Activated CD4-positive, alpha-beta T cell treated with anti-CD3 and anti-CD28 coated beads, Interleukin-2, Interleukin-6, amounts not matched to agents 100 ng/mL and 50 ng/mL, durations not matched to agents 16 hours and 8 hours (primary cell): ENCODE measurements around the gene RELCH.

Experiments used
- DNase-seq: peaks from one replicate; pipeline ENCODE4 v3.0.0-alpha.2; 2020

The RELCH gene

GRCh38 chr18:62324181-62324828 is 137.2 kb downstream of the RELCH start:
- no peak for DNase-seq

GRCh38 chr18:62324917-62325805 is 138.1 kb downstream of the RELCH start, which contains the start of gene TNFRSF11A:
TSS of gene TNFRSF11A (plus strand) at chr18:62325310. CDS start at chr18:62325353, 43 bp downstream.
- peak; percentile 82 for DNase-seq

DNA sequence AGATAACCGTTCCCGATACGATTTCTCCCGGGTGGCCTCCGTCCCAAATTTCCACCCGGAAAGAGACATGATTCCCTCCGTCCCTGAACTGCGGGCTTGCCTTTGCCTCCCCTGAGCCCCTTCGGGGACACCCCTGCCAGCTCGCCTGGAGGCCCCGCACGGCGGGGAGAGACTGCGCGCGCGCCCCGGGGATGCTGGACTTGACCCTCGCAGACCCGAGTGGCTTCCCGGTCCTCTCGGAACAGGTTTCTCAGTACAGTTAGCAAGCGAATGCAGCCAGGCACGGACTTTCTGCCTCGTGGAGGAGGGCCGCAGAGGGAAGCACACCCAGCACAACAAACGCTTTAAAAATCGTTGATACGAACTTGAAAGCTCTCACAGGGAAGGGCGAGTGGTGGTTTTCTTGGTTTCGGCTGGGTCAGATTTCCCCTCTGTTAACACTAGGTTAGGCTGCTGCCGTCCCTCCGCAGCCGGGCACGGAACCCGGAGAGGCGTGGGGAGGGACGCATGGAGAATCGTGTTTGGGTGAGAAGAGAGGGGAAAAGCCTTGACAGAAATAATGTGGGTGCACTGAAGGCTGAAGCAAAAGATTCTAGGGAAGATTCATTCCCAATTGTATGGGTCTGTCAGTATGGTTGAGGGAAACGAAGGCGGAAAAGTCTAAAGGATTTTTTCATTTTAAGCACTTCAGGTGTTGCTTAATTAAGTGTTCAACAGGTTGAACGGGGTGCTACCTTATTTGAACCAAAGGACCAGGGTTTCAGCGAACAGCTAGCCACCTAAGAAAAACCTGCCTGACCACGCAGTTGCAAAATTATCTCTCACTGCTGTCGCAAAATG is 139.0 kb downstream of the RELCH start:
- DNase-seq = peak; percentile 45

DNA sequence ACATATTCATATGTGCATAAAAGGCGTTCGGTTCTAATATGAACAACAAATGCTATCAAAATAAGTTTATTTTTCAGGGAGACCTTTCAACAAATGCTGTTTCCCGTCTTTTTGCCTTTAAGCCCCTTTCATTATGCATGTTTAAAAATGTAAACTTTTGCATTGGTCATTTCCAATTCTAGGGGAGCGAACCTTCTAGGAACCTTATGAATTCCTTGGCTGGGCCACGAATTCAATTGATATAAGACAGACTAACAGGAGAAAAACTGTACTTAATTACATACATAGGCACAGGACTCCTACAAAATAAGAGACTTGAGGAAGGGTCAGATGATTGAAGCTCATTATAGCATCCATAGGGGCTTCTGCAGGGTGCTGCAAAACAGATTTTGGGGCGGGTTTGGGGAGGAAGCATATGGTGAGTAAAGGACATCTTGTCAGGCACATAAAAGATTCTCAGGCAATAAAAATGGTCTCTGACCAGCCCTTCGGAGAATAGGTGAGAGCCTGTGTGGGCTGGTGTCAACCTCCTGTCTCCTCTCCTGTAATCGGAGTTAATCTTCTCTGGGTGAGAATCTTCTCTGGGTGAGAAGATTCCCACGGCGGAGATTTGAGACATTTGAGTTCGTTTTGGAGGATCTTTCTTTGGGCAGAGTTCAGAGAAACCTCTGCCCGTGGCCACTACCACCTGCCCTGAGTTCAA is 139.7 kb downstream of the RELCH start:
- DNase-seq = no peak

DNA sequence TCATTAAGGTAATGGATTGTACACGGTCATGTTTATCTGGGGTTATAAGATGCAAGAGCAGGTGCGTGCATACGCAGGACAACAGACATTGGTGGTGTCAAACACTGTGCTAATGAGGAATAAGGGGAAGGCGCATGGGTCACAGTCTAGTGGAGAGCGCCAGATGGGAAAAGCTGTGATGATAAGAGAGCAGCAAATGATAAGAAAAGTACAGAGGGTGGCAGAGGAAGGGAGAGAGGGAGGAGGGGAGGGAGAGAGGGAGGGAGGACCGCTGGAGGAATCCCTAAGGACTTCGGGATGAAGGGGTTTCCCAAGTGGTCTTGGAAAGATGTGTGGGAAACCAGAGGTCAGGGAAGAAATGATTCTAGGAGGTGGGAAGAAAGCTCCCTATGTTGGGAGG is 140.9 kb downstream of the RELCH start:
- no peak for DNase-seq

DNA sequence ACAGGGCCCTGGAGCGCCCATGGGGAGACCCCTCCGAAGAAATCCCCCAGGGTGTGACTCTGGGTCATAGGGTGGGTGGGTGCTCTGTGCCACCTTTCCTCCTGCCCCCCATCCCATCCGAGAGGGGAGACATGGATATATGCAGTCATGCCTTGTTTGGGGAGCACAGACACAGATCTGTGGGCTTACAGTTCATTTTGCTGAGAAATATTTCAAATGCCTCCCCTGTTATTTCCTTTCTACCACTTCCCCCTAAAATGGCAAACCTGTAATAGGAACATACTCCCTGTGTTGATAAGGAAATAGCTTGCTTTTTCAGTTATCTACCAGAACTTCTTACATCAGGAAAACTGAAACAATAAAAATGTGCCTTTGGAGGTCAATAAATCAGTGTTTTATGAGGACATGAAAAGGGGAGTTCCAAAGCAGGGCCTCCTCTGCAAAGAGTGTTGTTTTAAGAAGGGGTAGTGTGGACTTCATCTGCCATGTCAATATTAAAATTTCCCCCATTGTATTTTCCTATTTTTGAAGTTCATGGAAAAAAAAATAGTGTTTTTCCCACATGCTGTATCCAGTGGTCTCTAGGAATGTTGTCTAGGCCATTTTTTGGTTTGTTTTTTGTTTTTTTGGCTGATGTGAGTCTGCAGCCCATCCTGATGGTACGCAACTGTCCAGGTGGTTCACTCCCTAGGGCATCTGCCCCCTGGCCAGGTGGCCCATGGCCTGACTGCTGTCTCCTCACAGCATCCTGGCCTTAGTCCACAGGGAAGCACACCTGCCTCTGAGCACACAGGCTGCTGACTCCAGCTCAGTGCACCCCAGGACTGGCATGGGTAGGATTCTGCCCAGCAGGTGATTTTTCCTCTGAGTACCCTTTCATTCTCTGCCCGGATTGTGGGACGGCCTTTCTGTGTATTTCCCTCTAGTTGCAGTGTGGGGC is 141.8 kb downstream of the RELCH start:
- no peak for DNase-seq

DNA sequence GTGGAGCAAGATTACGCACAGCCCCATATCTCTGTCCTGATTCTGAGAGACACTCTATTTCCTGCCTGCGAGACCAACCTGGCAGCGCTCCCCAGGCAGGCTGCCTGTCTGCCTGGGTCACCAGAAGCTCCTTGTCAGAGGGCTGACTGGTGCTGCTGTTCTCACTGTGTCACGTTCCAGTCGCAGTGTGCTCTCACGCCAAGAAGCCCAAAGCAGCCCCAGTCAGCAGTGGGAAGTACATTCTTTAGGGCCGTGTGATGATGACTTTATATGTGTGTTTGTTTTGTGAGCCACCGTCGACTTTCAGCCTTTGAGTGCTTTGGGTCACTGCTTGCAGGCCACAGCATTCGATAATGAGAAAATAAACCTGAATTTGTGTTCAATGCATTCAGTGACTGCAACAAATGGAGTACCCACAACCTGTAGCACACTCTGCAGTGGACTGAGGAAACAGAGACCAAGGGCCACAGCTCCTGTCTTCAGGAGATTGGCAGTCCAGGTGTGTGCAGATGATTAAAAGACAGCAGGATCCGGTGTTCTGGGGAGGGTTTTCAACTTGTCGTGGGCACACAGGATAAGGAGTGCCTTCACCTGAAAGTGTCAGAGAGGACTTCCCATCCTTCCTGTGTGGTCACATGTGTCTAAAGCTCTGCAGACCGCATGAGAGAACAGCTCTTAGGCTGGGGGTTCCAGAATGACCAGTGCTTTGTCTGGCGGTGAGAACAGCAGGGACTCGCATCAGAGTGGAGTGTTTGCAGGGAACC is 142.8 kb downstream of the RELCH start:
- DNase-seq = peak; percentile 47

GRCh38 chr18:62330650-62331049 is 143.6 kb downstream of the RELCH start:
- DNase-seq = no peak

GRCh38 chr18:62331581-62332356 is 144.7 kb downstream of the RELCH start:
- DNase-seq = no peak

GRCh38 chr18:62332431-62332830 is 145.4 kb downstream of the RELCH start:
- DNase-seq = no peak

DNA sequence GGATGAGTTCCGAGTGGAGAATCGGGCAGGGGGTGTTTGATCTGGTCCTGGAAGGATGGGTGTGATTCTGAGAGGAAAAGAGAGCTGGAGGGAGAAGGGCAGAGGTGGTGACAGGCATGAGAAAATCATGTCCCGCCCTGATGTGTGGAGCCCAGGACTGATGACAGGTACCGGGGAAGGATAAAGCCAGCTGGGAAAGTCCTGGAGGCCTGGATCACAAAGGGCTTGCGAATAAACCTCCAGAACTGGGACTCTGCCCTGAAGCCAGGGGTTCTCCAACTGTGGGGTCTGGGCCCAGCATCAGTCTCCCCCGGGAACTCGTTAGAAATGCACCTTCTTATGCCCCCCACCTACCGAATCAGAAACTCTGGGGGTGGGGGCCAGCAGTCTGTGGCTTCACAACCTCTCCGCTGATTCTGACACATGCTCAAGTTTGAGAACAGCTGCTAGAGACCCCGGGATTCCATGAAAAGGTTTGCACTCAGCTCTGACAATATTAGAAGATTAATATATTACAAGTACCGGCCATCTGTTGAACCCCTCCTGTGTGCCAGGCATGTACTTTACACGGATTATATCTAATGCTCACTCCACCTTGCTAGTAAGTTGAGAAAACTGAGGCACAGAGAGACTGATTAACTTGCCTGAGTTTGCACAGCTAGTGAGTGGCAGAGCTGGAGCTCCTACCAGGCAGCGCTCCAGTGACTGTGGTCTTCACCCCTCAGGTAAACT is 146.1 kb downstream of the RELCH start:
- DNase-seq = no peak

DNA sequence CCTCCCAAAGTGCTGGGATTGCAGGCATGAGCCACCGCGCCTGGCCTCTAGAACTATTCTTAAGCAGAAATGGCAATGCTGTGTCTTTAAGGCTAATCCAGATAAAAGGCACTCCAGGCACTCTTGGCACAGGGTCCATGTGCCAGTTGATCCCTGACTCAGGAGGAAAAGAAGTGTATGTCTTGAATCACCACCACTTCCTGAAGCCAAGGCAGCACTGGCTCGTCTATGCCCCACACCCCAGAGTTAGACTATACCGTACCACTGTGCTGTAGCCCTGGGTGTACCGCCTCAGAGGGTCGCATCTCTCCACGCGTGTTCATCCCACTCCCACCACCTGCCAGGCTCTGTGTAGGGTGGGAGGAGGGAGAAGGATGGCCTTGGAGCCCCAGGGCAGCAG is 147.1 kb downstream of the RELCH start:
- no peak for DNase-seq

DNA sequence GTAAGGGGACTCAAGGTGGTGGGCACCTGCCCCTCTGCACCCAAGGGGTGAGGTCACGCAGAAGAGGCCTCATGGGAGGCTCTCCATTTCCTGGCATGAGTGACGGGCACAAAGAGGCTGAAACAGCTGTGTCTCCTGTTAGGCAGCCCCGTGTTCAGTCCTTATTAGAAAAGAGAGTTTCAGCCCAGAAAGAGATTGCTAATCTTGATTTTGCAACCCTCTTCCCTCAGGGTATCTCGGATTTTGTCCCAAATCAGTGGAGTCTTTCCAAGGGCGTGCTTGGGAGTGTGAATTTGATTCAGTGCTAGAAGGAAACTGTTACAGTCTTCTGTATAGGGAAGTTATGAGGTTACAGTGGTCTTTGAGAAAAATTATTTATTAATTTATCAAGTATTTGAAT is 148.4 kb downstream of the RELCH start:
- no peak for DNase-seq

- no peak for DNase-seq
These were observed 149.6 kb downstream of the RELCH start for GRCh38 chr18:62336618-62337017.

GRCh38 chr18:62337336-62337735 is 150.3 kb downstream of the RELCH start:
- DNase-seq = no peak

DNA sequence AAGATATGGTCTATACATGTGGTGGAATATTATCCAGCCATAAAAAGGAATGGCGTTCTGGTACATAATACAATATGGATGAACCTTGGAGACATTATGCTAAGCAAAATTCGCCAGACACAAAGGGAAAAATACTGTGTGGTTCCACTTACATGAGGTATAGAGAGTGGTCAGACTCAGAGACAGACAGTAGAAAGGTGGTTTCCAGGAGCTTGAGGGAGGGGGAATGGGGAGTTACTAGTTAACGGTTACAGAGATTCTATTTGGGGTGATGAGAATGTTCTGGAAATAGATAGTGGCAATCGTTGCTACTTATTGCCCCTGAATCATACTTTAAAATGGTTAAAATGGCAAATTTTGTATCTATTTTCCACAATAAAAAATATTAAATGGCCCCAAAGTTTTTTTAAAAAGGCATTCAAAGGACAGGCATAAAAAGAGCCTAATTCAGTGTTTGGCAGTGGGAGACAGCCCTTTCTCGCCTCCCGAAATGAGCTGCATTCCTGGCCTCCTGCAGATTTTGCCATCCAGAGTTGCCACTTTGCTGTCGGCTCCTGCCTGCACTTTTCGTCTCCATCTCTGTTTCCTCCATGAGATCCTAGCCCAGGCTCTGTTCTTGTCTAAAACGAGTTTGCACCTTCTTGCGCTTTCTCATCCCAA is 151.5 kb downstream of the RELCH start:
- no peak for DNase-seq

- peak; percentile 81 for DNase-seq
These were observed 152.3 kb downstream of the RELCH start for GRCh38 chr18:62339106-62339988.
